HG03066 (cell line): ENCODE measurements around the gene SPINT2.

Source experiments
- ATAC-seq: cut with Tn5 transposase; IDR thresholded peaks from one replicate; pipeline ENCODE4 v1.9.1; 2021; ENCODE audit warnings: low read depth; ENCODE audit not compliant: unreplicated experiment

SPINT2 gene

DNA sequence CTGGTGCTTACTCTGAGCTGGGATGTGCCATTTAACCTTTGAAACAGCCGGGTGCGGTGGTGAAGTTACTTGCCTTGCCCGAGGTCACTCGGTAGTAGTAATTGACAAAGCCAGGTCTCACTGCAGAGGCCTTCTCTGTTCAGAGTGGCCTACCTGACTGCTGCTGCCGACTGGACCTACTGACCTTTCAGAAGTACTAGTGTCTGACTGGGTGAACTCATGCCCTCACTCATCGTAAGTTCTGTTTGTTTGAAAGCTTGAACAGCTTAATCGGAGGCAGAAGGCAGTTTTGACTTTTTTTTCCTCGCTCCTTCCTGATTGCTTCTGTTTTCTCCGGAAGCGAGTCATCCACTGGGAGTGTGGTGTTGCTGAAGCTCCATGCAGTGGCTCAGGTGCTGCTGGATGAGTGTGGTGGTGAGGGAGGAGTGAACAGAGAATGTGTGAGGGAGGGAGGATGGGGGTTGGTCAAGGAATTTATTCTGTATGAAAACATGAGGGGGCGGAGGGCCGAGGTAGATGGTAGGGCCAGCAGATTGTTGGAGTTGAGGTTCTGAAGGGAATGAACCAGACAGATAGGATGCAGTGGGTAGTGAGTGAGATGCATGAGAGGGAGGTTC is 2.7 kb downstream of the SPINT2 start:
- ATAC-seq: no peak

DNA sequence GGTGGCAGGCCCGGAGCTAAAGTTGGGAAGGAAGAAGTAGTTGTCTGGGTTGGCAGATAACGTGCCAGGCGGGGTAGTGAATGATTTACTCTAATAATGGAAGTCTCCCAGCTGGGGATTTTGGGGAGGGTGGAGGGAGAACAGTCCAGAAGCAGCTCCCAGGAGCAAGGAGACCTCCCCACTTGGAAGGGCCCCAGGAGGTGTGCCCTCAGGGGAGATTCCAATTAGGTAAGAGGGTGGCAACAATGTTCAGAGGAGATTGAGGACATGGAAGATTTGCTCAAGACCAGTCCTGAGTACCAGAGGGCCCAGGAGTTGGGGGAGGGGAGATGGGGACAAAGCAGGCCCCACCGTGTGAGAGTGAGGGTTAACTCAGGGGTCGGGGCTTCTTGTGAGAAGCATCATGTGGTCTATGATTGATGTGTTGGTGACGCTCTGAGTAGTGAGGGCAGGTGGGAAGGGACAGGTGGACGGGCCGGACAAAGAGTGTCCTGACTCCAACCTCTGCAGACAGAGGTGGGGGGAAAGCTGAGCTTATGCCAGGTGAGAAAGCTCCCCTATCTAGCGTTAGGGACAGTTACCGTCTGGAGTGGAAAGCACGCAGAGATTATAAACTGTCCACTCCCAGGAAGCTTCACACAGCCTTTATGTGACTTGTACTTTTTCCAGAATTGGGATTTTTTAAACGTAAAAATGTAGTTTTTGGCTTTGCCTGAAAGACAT is 3.5 kb downstream of the SPINT2 start:
- ATAC-seq: no peak

DNA sequence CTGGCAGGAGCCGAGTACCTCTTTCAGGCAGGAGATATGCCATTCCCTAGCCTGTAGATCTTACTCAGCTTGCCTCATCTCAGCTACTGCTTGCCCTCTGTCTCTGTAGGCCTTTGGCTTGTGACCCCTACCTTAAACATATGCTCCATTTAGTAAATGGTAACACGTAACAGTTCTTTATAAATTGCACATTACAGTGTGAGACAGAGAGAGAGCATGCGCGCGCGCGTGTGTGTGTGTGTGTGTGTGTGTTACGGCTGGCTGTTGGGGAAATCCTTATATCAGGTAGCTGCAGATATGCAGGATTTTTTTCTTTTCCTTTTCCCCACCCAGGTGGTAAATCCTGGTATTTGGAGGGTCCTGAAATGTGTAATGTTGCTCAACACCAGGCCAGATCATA is 4.2 kb downstream of the SPINT2 start:
- no peak for ATAC-seq

DNA sequence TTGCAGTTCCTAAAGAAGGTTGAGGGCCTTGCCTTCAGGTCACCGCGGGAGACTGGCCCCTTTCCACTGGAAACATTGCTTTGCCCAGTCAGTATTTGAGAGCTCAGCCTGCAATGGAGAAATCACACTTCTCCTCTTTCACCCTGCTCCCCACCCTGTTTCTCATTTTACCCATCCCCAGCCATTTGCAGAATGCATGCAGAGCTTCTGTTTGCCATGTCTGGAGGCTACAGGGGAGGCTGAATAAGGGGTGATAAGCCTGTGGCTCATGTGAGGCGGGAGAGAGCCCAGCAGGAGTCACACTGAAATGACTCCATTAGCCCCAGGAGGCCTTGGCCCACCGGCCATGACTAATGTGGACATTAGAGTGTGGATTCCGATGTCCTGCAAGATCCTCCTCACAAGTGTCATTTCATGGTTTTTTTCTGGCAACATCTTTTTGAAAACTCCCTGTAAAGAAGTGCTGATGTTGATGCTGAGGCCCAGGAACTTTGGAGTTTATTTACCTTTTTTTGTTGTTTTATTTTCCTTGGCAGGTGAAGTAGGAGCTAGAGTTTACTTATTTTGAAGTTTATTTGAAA is 6.3 kb downstream of the SPINT2 start:
- no peak for ATAC-seq

DNA sequence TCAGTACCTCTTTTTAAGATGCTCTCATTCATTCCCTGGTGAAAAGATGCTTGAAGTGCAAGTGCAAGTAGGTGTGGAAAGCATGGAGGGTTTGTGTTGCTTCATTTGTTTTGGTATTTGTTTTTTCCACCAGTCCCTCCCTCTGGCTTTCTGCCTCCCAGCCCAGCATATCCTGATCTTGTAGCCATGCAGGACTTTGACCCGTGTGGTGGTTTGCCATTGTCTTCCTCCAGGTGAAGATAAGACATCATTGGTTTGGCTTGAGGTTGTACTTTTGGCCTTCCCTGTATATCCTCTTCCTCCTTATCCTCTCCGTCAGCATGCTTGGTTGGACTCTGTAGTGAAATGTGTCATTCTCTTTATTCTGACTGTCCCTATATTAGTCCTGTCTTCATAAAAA is 9.1 kb downstream of the SPINT2 start:
- no peak for ATAC-seq

DNA sequence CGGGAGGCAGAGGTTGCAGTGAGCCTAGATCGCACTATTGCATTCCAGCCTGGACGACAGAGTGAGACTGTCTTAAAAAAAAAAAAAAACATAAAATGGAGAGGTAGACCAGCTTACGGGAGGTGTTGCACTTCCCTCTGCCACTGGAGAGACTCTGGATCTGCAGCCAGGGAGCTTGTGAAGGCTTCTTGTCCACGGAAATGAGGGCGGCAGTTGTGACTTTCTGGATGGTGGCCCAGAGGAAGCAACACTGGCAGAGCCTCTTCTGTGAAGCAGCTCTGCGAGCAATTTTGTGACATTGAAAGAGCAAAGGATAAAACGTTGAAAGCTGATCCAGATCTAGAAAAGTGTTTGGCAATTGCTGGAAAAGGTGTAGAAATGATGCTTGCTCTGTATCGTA is 10.4 kb downstream of the SPINT2 start:
- no peak for ATAC-seq

DNA sequence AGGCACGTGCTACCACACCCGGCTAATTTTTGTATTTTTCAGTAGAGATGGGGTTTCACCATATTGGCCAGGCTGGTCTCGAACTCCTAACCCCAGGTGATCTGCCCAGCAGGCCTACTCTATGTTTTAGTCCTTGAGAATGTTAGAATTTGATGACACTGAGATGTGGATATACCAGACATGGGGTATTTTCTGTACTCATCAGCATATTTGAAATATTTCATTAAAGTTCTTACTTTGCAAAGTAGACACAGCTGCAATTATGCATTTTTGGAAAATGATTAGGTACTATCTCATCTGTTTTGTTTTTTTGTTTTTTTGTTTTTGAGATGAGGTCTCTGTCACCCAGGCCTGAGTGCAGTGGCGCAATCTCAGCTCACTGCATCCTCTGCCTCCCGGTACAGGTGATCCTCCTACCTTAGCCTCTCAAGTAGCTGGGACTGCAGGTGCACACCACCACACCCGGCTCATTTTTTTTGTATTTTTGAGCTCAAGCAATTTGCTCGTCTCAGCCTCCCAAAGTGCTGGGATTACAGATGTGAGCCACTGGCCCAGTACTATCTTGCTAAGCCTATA is 12.7 kb downstream of the SPINT2 start:
- ATAC-seq: no peak

DNA sequence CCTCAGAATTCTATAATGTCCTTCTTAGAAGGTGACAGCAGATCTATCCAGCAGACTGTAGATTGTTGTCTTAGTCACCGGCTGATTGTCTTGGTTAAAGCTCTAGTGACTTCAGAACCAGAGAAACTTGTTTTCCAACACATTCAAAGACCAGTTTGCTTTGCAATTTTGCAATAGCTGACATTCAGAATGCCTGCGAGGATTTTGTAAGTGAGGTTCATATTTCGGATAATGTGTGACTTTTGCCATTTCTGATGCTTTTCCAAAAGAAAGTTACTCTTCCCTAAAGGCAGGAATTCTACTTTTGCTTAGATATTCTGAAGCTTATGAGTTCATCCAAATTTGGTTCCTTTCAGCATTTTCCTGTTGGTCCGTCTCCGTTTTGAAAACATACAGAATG is 13.2 kb downstream of the SPINT2 start:
- no peak for ATAC-seq

DNA sequence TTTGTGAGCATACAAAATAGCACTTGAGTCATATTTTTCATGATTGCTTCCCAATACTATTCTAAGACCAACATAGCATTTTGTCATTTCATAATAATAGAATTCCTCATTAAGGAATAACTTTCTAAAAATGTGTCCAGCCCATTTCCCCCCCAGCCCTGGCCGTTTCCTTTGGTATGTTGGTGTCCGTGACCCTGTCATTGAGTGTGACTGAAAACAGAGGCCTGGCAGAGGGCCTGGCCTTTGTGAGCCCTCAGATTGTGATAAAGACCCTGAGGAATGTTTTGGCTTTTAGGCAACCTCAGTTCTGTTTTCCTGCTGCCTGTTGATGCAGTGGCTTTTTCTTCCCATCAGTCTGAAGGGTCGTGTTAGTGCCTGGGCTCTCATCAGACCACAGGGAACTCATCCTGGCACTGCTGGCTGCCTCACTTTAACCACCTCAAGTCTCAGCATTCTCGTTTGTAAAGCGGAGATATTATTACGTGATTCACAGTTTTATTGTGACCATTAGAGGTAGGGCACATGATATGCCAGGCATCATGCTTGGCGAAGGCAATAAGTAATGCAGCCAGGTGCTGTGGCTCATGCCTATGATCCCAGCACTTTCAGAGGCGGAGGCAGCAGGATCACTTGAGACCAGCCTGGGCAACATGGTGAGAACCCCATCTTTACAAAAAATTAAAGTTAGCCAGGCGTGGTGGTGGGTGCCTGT is 13.8 kb downstream of the SPINT2 start:
- ATAC-seq: no peak

DNA sequence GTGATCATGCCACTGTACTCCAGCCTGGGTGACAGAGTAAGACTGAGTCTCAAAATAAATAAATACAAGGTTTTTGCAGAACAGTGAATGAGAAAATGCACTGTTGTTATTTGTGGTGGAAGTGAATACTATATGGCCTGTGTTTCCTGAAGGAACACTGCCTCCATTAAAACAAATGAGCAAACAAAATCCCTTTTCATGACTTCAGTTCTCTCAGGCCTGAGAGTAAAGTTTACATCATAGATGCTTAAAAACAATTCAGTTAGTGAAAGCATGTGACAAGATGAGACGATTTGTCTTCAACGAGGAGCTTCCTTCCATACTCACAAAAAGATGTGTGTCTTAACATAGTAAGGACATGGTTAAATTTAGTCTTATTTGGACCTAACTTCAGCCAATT is 14.4 kb downstream of the SPINT2 start:
- ATAC-seq: no peak

DNA sequence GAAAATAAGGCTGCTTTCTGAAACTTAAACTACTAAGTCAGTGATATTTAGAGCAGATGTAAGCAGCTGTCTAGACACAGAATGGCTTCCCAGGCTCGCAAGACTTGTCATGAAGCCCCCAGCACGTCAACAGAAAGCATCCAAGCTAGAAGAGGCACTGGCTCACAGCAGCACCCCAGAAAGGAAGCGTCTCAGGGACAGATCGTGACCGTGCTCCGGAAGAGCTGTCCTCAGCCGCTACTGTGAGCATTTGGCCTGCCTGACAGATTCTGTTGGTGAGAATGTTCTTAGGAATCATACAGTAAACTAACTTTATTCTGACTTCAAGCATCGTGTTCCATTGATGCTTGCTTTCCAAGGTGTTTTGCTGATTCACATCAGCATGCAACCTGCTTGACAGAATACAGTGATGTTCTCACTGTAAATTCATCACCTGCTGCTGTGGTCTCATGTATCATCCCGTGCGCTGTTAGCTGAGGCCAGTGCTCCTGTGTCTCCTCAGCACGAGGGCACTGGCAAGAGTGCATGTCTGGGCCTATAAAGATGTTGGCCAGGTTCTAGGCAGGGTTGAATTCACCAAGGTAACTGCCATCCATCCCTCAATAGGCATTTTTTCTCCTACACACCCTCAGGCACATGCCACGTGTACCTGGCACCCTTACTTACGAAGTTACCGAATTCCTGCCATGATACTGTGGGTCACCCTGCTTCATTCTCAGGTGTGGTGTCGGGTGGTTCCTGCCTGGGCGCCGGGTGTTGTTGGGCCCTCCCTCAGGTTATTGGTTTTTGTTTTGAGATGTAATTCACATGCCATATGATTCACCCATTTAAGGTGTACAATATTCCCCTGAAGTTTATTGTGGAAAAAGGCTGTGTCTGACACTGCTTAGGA is 15.9 kb downstream of the SPINT2 start:
- ATAC-seq: no peak

DNA sequence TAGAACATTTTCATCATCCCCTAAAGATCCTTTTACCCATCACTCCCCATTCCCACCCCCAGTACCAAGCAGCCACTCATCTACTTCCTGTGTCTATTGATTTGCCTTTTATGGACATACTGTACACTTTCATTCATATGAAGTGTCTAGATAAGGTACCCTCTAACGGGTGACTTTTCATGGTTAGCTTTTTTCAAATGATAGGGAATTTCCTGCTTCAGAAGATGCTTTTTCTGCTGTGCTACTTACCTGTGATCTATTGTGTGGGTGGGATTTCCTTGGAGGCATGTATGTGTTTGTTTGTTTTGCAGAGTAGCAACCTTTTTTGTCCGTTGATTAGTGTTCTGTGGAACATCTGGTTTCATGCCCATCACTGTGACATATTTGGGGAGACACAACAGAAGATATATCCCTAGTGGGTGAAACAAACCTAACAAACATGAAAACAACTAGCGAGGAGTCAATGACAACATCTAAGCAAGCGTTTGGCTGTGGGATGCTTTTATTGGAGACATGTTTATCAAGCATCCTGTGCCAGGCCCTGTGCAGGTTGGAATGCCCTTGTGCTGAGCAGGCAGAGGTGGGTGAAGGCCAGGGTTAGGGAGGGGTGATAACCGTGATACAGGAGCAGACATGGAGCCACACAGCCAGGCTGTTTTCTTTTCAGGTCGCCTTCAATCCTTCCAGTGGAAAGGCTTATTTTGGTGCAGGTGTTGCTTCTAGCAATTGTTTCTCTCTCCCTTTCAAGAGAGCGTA is 17.6 kb downstream of the SPINT2 start:
- ATAC-seq: no peak

DNA sequence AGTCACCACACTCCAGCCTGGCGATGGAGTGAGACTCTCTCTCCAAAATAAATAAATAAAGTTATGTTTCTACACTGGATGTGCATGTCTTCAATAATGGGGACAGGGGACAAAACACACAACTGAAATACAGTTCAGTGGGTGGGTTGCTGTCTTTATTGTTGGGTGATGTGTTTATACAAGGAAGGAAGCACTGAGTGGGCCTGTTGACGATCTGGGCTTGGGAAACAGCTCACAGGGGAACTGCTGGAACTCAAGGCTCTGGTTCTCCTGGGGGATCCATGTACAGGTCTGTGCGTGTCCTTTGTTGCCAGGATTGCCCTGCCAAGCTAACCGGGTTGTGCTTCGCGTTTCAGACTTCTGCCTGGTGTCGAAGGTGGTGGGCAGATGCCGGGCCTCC is 18.9 kb downstream of the SPINT2 start:
- ATAC-seq: no peak

DNA sequence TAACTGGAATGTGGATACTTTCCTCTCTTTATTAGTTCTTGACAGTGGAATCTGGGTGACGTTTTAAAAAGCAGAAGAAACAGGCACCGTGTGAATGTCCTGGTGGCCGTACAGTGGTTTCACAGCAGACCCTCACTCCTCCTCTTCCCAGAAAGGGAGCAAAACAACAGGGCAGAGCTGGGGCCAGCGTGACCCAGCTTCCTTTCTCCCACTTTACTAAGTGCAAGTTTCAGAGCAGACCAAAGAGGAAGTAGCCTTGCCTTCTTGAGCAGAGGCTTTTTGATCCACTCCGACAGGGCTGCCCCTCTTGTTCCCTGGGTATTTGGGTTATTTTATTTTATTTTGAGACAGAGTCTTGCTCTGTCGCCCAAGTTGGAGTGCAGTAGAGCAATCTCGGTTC is 20.0 kb downstream of the SPINT2 start:
- no peak for ATAC-seq

DNA sequence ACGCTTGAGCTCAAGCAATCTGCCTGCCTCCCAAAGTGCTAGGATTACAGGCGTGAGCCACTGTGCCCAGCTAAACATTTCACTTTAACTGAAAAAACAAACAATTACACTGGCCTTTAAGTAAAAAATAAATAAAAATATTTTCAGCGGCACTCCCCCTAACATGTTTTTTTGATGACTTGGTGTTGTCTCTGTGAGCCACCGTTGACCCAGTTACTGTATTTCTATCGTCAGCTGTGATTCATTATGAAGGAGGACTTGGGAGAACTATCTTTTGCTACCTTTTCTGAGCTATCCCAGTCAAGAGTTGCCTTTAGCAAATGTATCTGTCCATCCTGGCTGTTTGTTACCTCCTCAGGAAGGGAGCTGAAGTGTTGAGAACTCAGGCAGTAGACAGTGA is 21.2 kb downstream of the SPINT2 start:
- no peak for ATAC-seq

DNA sequence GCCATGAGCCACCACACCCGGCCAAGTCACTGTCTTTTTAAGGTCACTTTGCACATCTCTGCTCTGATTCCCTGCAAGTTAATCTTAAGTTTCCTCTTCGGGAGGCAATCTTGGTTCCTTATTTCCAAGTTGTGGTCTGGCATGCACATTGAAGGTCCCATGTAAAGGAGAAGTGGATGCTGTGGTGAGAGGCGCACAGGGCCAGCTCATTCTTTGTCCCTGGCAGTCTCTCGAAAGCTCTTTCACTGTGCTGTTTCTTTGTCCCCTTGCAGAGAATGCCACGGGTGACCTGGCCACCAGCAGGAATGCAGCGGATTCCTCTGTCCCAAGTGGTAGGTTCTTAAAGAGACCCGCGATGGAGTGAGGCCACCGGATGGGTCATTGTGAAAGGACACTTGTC is 23.2 kb downstream of the SPINT2 start:
- no peak for ATAC-seq

DNA sequence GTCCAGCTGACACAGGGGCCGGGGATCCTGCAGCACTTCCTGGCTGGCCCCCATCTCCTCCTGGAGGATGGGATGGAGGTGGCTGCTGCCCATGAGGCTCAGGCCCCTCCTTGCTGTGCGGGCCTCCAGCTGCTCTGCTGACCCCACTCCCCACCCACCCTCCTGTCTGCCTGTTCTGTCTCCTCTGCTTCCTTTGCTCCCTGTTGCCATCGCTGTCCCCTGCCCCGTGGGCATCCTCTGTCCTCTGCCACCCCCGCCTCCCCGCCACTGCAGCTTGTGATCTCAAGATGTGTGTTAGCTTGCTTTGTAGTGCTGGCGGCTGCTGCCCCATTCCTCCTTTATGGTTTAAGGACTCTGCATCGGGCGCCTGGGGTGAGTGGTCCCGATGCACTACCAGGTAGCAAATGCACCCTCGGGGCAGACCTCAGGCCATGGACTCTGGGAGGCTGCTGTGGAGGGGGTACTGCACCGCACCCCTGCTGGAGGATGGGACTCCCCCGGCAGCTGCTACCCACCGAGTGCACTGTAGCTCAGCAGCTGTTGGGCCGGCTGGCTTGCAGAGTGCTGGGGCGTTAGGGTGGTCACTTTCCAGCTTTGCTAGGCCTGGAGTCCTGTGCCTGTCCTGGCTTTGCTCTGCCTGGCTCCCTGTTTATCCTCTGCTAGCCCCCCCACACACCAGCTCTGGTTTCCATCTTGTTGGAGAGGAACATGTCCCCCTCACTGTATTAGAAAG is 23.9 kb downstream of the SPINT2 start:
- ATAC-seq: no peak

DNA sequence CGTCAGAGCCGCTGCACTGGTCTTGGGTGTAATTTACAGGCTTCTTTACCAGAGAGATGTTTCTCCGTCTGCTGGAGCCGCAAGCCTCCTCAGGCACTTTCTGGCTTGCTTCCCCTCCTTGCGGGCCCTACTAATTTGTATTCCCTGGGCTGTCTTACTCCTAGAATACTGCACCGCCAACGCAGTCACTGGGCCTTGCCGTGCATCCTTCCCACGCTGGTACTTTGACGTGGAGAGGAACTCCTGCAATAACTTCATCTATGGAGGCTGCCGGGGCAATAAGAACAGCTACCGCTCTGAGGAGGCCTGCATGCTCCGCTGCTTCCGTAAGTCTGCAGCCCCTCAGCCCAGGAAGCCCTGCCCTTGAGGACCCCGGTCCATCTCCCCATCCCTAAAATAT is 25.6 kb downstream of the SPINT2 start:
- ATAC-seq: no peak

DNA sequence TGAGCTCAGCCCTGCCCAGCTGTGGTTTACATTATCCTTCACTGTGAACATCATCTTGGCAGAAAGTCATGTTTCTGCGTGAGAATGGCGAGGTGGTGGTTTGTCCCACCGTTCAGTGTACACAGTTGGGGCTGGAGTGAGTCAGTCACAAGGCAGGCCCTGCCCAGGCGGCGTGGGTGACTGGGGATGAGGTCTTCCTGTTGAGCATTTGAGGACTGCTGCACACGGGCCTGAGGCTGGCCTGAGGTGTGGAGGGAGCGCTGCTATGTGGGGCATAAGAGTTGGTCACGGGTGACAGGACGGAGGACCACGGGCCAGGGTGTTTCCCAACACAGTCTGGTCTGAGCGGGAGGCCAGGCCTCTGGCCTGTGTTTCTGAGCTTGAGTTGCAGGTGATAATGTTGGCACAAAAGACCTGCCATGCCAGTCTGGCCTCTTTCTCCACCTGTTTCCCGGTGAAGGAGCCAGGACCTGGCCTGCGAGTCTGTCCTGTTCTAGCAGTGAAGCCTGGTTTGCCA is 26.3 kb downstream of the SPINT2 start:
- ATAC-seq: no peak
